NCI-H748 (cell line): ENCODE measurements around the gene ANKRD10.

Source experiments
- DNase-seq: peaks from one replicate; lab custom pipeline; 2025; ENCODE audit not compliant: unreplicated experiment; lab: John Stamatoyannopoulos, UW

Gene ANKRD10

GRCh38 chr13:110916301-110917142, 1.7 kb upstream of the ANKRD10 start:
- peak; percentile 24 for DNase-seq

- no peak for DNase-seq
These were observed 971 bp upstream of the ANKRD10 start for GRCh38 chr13:110915874-110916206.

GRCh38 chr13:110914331-110915056, 375 bp downstream of the ANKRD10 start:
- DNase-seq = peak; percentile 90

- peak; percentile 79 for DNase-seq
These were observed 863 bp downstream of the ANKRD10 start for GRCh38 chr13:110914081-110914330.

- DNase-seq = peak; percentile 47
These were observed 1.4 kb downstream of the ANKRD10 start for GRCh38 chr13:110913322-110914080.

GRCh38 chr13:110912651-110913051, 2.2 kb downstream of the ANKRD10 start:
- DNase-seq = no peak

- no peak for DNase-seq
These were observed 3.0 kb downstream of the ANKRD10 start for GRCh38 chr13:110911880-110912279.

GRCh38 chr13:110910013-110910890, 4.6 kb downstream of the ANKRD10 start:
- no peak for DNase-seq

- DNase-seq = peak; percentile 45
These were observed 6.6 kb downstream of the ANKRD10 start for GRCh38 chr13:110907951-110908898.

- no peak for DNase-seq
These were observed 7.6 kb downstream of the ANKRD10 start for GRCh38 chr13:110907301-110907700.

GRCh38 chr13:110904748-110905147, 10.1 kb downstream of the ANKRD10 start:
- no peak for DNase-seq

GRCh38 chr13:110902370-110902769, 12.5 kb downstream of the ANKRD10 start:
- DNase-seq = no peak

- no peak for DNase-seq
These were observed 17.3 kb downstream of the ANKRD10 start for GRCh38 chr13:110897521-110897920.

GRCh38 chr13:110897014-110897413, 17.9 kb downstream of the ANKRD10 start:
- no peak for DNase-seq

- DNase-seq = no peak
These were observed 20.8 kb downstream of the ANKRD10 start for GRCh38 chr13:110894086-110894485.

- no peak for DNase-seq
These were observed 21.3 kb downstream of the ANKRD10 start for GRCh38 chr13:110893571-110893970.

- DNase-seq = no peak
These were observed 24.3 kb downstream of the ANKRD10 start for GRCh38 chr13:110890279-110891165.

GRCh38 chr13:110888390-110888789, 26.5 kb downstream of the ANKRD10 start:
- DNase-seq = no peak
